ENCODE results near the gene RALGPS2.

DNA sequence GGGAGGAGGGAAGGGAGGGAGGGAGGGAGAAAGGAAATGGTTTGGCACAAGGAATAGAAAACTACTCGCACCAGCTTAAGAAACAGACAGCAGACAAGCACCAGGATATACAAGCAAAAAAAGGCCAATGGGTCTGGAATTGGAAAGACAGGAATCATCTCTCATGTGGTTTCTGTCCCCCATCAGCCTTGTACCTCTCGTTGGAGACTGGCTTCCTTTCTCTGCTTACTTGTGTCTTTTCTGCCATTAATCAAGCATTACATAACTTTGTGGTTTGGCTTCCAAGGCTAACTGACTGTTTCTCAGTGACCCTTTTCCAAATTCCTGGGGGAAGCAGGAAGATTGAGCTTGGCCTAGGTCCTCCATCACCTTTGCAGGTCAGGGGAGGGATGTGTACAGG lies 11.8 kb upstream of the RALGPS2 start:
- TF ChIP-seq CTCF (IDR thresholded peaks at IDR 0.05), result no peak
- no peak for TF ChIP-seq USF1 (CRISPR knock-in tag; IDR thresholded peaks at IDR 0.05)
- no peak for TF ChIP-seq FOXK1 (CRISPR knock-in tag; IDR thresholded peaks at IDR 0.05)
- no peak for TF ChIP-seq OVOL2 (CRISPR knock-in tag; IDR thresholded peaks at IDR 0.05; ENCODE audit: borderline replicate concordance)
- TF ChIP-seq, protein P1, sequence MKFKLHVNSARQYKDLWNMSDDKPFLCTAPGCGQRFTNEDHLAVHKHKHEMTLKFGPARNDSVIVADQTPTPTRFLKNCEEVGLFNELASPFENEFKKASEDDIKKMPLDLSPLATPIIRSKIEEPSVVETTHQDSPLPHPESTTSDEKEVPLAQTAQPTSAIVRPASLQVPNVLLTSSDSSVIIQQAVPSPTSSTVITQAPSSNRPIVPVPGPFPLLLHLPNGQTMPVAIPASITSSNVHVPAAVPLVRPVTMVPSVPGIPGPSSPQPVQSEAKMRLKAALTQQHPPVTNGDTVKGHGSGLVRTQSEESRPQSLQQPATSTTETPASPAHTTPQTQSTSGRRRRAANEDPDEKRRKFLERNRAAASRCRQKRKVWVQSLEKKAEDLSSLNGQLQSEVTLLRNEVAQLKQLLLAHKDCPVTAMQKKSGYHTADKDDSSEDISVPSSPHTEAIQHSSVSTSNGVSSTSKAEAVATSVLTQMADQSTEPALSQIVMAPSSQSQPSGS (CRISPR knock-in tag; IDR thresholded peaks at IDR 0.05; ENCODE audit: borderline replicate concordance, low read depth), result no peak
- TF ChIP-seq ETV6 (CRISPR knock-in tag; IDR thresholded peaks at IDR 0.05), result no peak
- no peak for TF ChIP-seq E2F1 (CRISPR knock-in tag; IDR thresholded peaks at IDR 0.05)
- TF ChIP-seq ZNF317 (CRISPR knock-in tag; IDR thresholded peaks at IDR 0.05; ENCODE audit: borderline replicate concordance, low read depth), result no peak
- TF ChIP-seq CREM (CRISPR knock-in tag; IDR thresholded peaks at IDR 0.05), result no peak
- no peak for TF ChIP-seq ELF4 (CRISPR knock-in tag; IDR thresholded peaks at IDR 0.05; ENCODE audit: low read depth)
- no peak for TF ChIP-seq KAT7 (CRISPR knock-in tag; IDR thresholded peaks at IDR 0.05; ENCODE audit: borderline replicate concordance)
- TF ChIP-seq ZNF416 (CRISPR knock-in tag; IDR thresholded peaks at IDR 0.05), result no peak

All from WTC11 (cell line).